Stimulated activated CD8-positive, alpha-beta memory T cell treated with anti-CD3 and anti-CD28 coated beads, Interleukin-12 subunit alpha, Interleukin-12 subunit beta, amount 100 ng/mL, for 1 hour (primary cell): ENCODE data around the gene CLBA1.

Experiments used
- DNase-seq: peaks from one replicate; pipeline ENCODE4 v3.0.0-alpha.2; 2020; ENCODE audit warnings: low read depth

Gene CLBA1

GRCh38 chr14:104979758-104980610, 5.6 kb upstream of the CLBA1 start:
- DNase-seq, result no peak

GRCh38 chr14:104980611-104981531, 4.7 kb upstream of the CLBA1 start:
- DNase-seq, result no peak

- DNase-seq, result no peak
Observed at GRCh38 chr14:104981699-104982541, 3.7 kb upstream of the CLBA1 start.

GRCh38 chr14:104982548-104983230, 2.9 kb upstream of the CLBA1 start:
- no peak for DNase-seq

GRCh38 chr14:104983231-104983721, 2.3 kb upstream of the CLBA1 start:
- DNase-seq, result no peak

GRCh38 chr14:104984056-104984894, 1.3 kb upstream of the CLBA1 start:
- no peak for DNase-seq

GRCh38 chr14:104986487-104987164, 1.0 kb downstream of the CLBA1 start:
- DNase-seq, result no peak

GRCh38 chr14:104989236-104989950, 3.8 kb downstream of the CLBA1 start:
- DNase-seq, result no peak

- DNase-seq, result no peak
Observed at GRCh38 chr14:104989951-104990303, 4.3 kb downstream of the CLBA1 start.

GRCh38 chr14:104991896-104992230, 6.3 kb downstream of the CLBA1 start:
- DNase-seq, result no peak

- DNase-seq, result no peak
Observed at GRCh38 chr14:104992501-104992900, 6.9 kb downstream of the CLBA1 start.

- no peak for DNase-seq
Observed at GRCh38 chr14:104993306-104993705, 7.7 kb downstream of the CLBA1 start.

GRCh38 chr14:104993808-104994591, 8.4 kb downstream of the CLBA1 start:
- no peak for DNase-seq

GRCh38 chr14:104994978-104995377, 9.4 kb downstream of the CLBA1 start:
- DNase-seq, result no peak

- DNase-seq, result no peak
Observed at GRCh38 chr14:104996032-104996431, 10.4 kb downstream of the CLBA1 start.

- DNase-seq, result no peak
Observed at GRCh38 chr14:104996483-104996882, 10.9 kb downstream of the CLBA1 start.

GRCh38 chr14:104998801-104999200, 13.2 kb downstream of the CLBA1 start:
- DNase-seq, result no peak

GRCh38 chr14:104999361-104999760, 13.8 kb downstream of the CLBA1 start:
- no peak for DNase-seq
